Upper lobe of right lung (tissue), 1 donor: ENCODE data around the gene NME5. TPM values are rescaled to one million over a fixed set of nuclear protein-coding genes. Genes with fewer than 3 reads are reported as not detected.
"Not testable (repeated sequence)": the region's sequence is repeated elsewhere in the genome, so short reads cannot be mapped to it uniquely, and the experiment has no call there.

Experiments
- ATAC-seq: fragments of 200-7000 bp; cut with Tn5 transposase; one replicate; pipeline ENCODE4 v1.9.1; 2020; ENCODE audit warnings: mild to moderate bottlenecking, moderate library complexity
- DNase-seq: peaks from one replicate; pipeline ENCODE4 v3.0.0-alpha.2; 2020
- H3K27ac ChIP-seq: fragments of 200-600 bp; one replicate; pipeline ENCODE4 v1.8.0; 2022
- H3K27me3 ChIP-seq: fragments of 200-600 bp; one replicate; pipeline ENCODE4 v1.8.0; 2022; ENCODE audit warnings: mild to moderate bottlenecking
- H3K36me3 ChIP-seq: fragments of 200-600 bp; one replicate; pipeline ENCODE4 v1.8.0; 2022
- H3K4me1 ChIP-seq: fragments of 200-600 bp; one replicate; pipeline ENCODE4 v1.8.0; 2022
- H3K4me3 ChIP-seq: fragments of 200-600 bp; one replicate; pipeline ENCODE4 v1.8.0; 2022; ENCODE audit warnings: mild to moderate bottlenecking
- H3K9me3 ChIP-seq: fragments of 200-600 bp; one replicate; pipeline ENCODE4 v1.8.0; 2022
- CTCF ChIP-seq: fragments of 200-600 bp; IDR thresholded peaks from one replicate; pipeline ENCODE4 v1.8.0; 2022; ENCODE audit warnings: antibody characterized with exemption
- intact Hi-C: fragments of 100-400 bp; cut with DNase I; formaldehyde crosslinking; loops from one replicate; pipeline ENCODE4 v1.11.0; 2022
- total RNA-seq: library from RNA; stranded (reverse); fragmentation: NEBNext Ultra II Directional; extraction: Animal tissue kit (Norgen Biotek cat#: 25700); gene quantifications from one replicate; pipeline ENCODE4 v1.2.1, GENCODE V29; 2021
- donor health status: DM: no; HTN: yes; CAD: no; lungs with severe emphysema.

NME5 gene
- total RNA-seq, 1 donor from 2014 or later = 2.4 TPM

GRCh38 chr5:138149530-138149929 is 10.3 kb upstream of the NME5 start:
- H3K36me3 ChIP-seq = no peaks in the 10 kb centered on the region
- no peaks in the 10 kb centered on the region for H3K27me3 ChIP-seq
- no peak overlapping the region for H3K4me3 ChIP-seq
- ATAC-seq = no peak
- no peaks in the 10 kb centered on the region for H3K9me3 ChIP-seq
- no peak overlapping the region for H3K27ac ChIP-seq
- intact Hi-C loops = no loop called here
- no peak for DNase-seq
- TF ChIP-seq CTCF = no peak
- no peaks in the 10 kb centered on the region for H3K4me1 ChIP-seq

GRCh38 chr5:138148811-138149210 is 9.6 kb upstream of the NME5 start:
- H3K27me3 ChIP-seq = no peaks in the 10 kb centered on the region
- H3K9me3 ChIP-seq = no peaks in the 10 kb centered on the region
- peak; percentile 60 for ATAC-seq
- H3K27ac ChIP-seq = no peak overlapping the region
- H3K4me3 ChIP-seq = no peak overlapping the region
- intact Hi-C loops = no loop called here
- H3K36me3 ChIP-seq = no peaks in the 10 kb centered on the region
- TF ChIP-seq CTCF = no peak
- no peak for DNase-seq
- H3K4me1 ChIP-seq = no peaks in the 10 kb centered on the region

- H3K9me3 ChIP-seq, H3K27me3 ChIP-seq, ATAC-seq, H3K27ac ChIP-seq, H3K36me3 ChIP-seq, intact Hi-C loops, H3K4me3 ChIP-seq, DNase-seq, H3K4me1 ChIP-seq: not testable (repeated sequence)
These were observed 4.3 kb upstream of the NME5 start for GRCh38 chr5:138143578-138143977.

- TF ChIP-seq CTCF = no peak
- no peaks in the 10 kb centered on the region for H3K9me3 ChIP-seq
- no peak overlapping the region for H3K4me3 ChIP-seq
- intact Hi-C loops = no loop called here
- no peak for ATAC-seq
- H3K4me1 ChIP-seq = peaks cover 4% of the 10 kb centered on the region
- no peak for DNase-seq
- H3K36me3 ChIP-seq = no peaks in the 10 kb centered on the region
- no peaks in the 10 kb centered on the region for H3K27me3 ChIP-seq
- no peak overlapping the region for H3K27ac ChIP-seq
These were observed 2.5 kb upstream of the NME5 start for GRCh38 chr5:138141734-138142133.

- Histone ChIP-seq H3K4me1 (peaks cover 4% of the 10 kb centered on the region), H3K27ac (no peak overlapping the region), H3K36me3 (no peaks in the 10 kb centered on the region), H3K27me3 (no peaks in the 10 kb centered on the region), H3K9me3 (no peaks in the 10 kb centered on the region), H3K4me3 (no peak overlapping the region)
- ATAC-seq (peak; percentile 52), DNase-seq (no peak)
- no peak for TF ChIP-seq CTCF
- intact Hi-C loops = no loop called here
These were observed 1.0 kb upstream of the NME5 start for GRCh38 chr5:138140268-138140667.

- intact Hi-C loops = loop anchor here (10.0 kb wide), 1 partner anchor 55 kb away; the partner anchor contains the start of gene WNT8A
- Histone ChIP-seq H3K36me3 (no peaks in the 10 kb centered on the region), H3K4me3 (peak overlapping the region; percentile 62), H3K27ac (no peak overlapping the region), H3K27me3 (no peaks in the 10 kb centered on the region), H3K9me3 (no peaks in the 10 kb centered on the region), H3K4me1 (peaks cover 4% of the 10 kb centered on the region)
- DNase-seq (no peak), ATAC-seq (no peak)
- TF ChIP-seq CTCF = no peak
These were observed 508 bp upstream of the NME5 start for GRCh38 chr5:138139781-138140090.
